H1 (cell line): ENCODE measurements around the gene CHTF18. TPM values are rescaled to one million over a fixed set of nuclear protein-coding genes. Genes with fewer than 3 reads are reported as not detected.
A peak's percentile ranks its signal among the peaks of the same experiment; 100 is the strongest.

Source experiments
- ATF3 ChIP-seq: IDR thresholded peaks from 2 replicates; pipeline ENCODE4 v1.6.1; 2011; ENCODE audit warnings: low read depth, mild to moderate bottlenecking, low read length; ENCODE audit not compliant: insufficient read depth
- CEBPB ChIP-seq: IDR thresholded peaks from 2 replicates; pipeline ENCODE4 v1.6.1; 2012; ENCODE audit warnings: low read depth, low read length
- CREB1 ChIP-seq: IDR thresholded peaks from 2 replicates; pipeline ENCODE4 v1.6.1; 2012; ENCODE audit warnings: inconsistent platforms
- E2F6 ChIP-seq: IDR thresholded peaks from 2 replicates; pipeline ENCODE4 v1.6.1; 2012; ENCODE audit warnings: inconsistent platforms
- EP300 ChIP-seq, 2 experiments: IDR thresholded peaks; 1 replicate in 1 of 2; 2 replicates in 1 of 2; pipeline ENCODE4 v1.6.1; 2011 to 2012; ENCODE audit warnings: low read depth in 2 of 2, low read length in 2 of 2, mild to moderate bottlenecking in 2 of 2, borderline replicate concordance in 1 of 2, inconsistent platforms in 1 of 2, moderate library complexity in 1 of 2
- HDAC6 ChIP-seq: IDR thresholded peaks from one replicate; pipeline ENCODE4 v1.7.1; 2012; ENCODE audit warnings: low read depth, mild to moderate bottlenecking, inconsistent platforms, low read length, moderate library complexity
- JUN ChIP-seq: IDR thresholded peaks from 2 replicates; pipeline ENCODE4 v1.6.1; 2011; ENCODE audit warnings: low read depth, mild to moderate bottlenecking, improper control_type of control experiment, low read length
- JUND ChIP-seq: IDR thresholded peaks from 2 replicates; pipeline ENCODE4 v1.6.1; 2011; ENCODE audit warnings: mild to moderate bottlenecking, improper control_type of control experiment, low read length
- KDM1A ChIP-seq: fragments of 200-600, 300-600 bp; sonication (generic); IDR thresholded peaks from 2 replicates; pipeline ENCODE4 v1.7.1; 2016; ENCODE audit warnings: mild to moderate bottlenecking, low read length, borderline replicate concordance
- PHF8 ChIP-seq: fragments of 200-600 bp; sonication (generic); conservative IDR thresholded peaks from 2 replicates; pipeline ENCODE4 v1.7.1; 2012; ENCODE audit warnings: low read depth, mild to moderate bottlenecking, inconsistent platforms, low read length, moderate library complexity
- RFX5 ChIP-seq: IDR thresholded peaks from 2 replicates; pipeline ENCODE4 v1.6.1; 2011; ENCODE audit warnings: low read depth, low read length, improper control_type of control experiment, borderline replicate concordance
- RNF2 ChIP-seq: fragments of 200-900, 300-1000 bp; sonication (generic); IDR thresholded peaks from 2 replicates; pipeline ENCODE4 v1.7.1; 2016; ENCODE audit warnings: borderline replicate concordance, low read depth, mild to moderate bottlenecking, antibody characterized with exemption, low read length; ENCODE audit not compliant: poor library complexity, severe bottlenecking; ENCODE audit errors: missing control alignments
- SRF ChIP-seq: IDR thresholded peaks from 2 replicates; pipeline ENCODE4 v1.6.1; 2011; ENCODE audit warnings: mild to moderate bottlenecking, low read depth, low read length, moderate library complexity
- TAF7 ChIP-seq: optimal IDR thresholded peaks from 2 replicates; pipeline ENCODE3; 2011; ENCODE audit warnings: low read depth, mild to moderate bottlenecking, inconsistent platforms, low read length, moderate library complexity, borderline replicate concordance
- TEAD4 ChIP-seq: IDR thresholded peaks from 2 replicates; pipeline ENCODE4 v1.6.1; 2012; ENCODE audit warnings: low read depth, low read length, inconsistent platforms, mixed read lengths
- USF2 ChIP-seq: IDR thresholded peaks from 2 replicates; pipeline ENCODE4 v1.6.1; 2011; ENCODE audit warnings: low read length, improper control_type of control experiment
- polyA plus RNA-seq, 7 experiments: library from polyadenylated mRNA; depleted of rRNA in 3 of 7; stranded (reverse) in 5 of 7; unstranded in 2 of 7; fragments of >200 nt in 5 of 7; fragments of 200-250 nt in 2 of 7; gene quantifications; 1 replicate in 5 of 7; 2 replicates in 1 of 7; 4 replicates in 1 of 7; pipeline versions ENCODE4 v1.2.1 to v1.2.3, GENCODE V29; 2011 to 2013; ENCODE audit warnings: missing spikeins in 2 of 7, mixed read lengths in 2 of 7
- total RNA-seq: library from RNA; stranded (reverse); fragmentation: NEBNext Ultra II Directional; extraction: Animal tissue kit (Norgen Biotek cat#: 25700); gene quantifications from 2 replicates; pipeline ENCODE4 v1.2.1, GENCODE V29; 2021
- TF ChIP-seq, protein P1 (sequence below): IDR thresholded peaks from 2 replicates; pipeline ENCODE4 v1.6.1; 2012; ENCODE audit warnings: inconsistent platforms

The CHTF18 gene
- total and polyA plus RNA-seq, 2 of the 8 experiments (the other 6 are each of a cell fraction or from before 2014, with no cell fraction given) = 75.3 to 104 TPM

DNA sequence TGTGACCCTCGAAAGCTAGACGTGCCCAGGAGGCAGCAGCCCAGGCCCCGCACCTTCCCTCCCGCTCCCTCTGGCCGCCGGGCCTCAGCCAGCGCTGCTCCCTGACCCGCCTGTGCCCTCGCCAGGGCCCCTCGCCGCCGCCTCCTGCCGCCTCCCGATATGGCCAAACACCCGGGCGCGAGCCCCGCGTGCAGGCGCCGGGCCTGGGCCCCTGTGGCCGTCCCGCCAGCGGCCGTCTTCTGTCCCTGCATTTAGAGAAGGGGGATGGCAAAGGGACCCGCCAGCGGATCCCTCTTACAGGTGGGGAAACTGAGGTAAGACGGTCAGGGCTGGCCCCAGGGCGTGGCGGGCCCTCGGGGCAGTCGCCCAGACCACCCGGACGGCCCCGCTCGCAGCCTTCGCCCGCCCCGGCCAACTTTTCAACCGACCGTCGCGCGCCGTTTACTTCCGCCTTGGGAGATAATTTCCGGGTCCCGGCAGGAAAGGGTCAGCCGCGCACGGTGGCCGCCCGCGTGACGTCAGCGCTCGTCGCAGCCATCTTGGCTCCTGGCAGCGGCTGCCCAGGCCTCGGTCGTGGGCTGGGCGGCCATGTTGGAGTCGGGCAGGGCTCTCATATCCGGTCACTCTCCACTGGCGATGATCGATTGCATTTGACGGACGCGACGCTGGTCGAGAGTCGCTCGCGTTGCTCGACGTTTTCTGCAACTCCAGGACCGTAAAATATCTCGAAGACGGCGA lies 19.1 kb downstream of the CHTF18 start (continued):
- TF ChIP-seq KDM1A (no peak), USF2 (no peak), CEBPB (no peak), EP300 (IDR thresholded peaks at IDR 0.05; ENCODE audit: borderline replicate concordance in 1 of 2, low read depth in 2 of 2, low read length in 2 of 2) (0 out of 3 replicates have a peak, but pooled peaks of 1 of the 2 experiments have one; percentile 37), JUND (peak; percentile 63; the same call in 1 of the 2 replicates), CREB1 (peak; percentile 97), HDAC6 (no peak), E2F6 (peak; percentile 52), SRF (peak; percentile 55), RFX5 (0 out of 2 replicates have a peak, but pooled peaks have one; percentile 22), RNF2 (no peak), ATF3 (peak; percentile 62; the same call in 1 of the 2 replicates), JUN (no peak), TEAD4 (no peak), TAF7 (peak; percentile 56), PHF8 (no peak; the same call in 1 of the 2 replicates)
- TF ChIP-seq, protein P1, sequence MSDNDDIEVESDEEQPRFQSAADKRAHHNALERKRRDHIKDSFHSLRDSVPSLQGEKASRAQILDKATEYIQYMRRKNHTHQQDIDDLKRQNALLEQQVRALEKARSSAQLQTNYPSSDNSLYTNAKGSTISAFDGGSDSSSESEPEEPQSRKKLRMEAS = peak; percentile 78
